GM18517 (cell line): Measurements from ENCODE around the gene SLC11A1.

Experiments
- ATAC-seq: cut with Tn5 transposase; IDR thresholded peaks from one replicate; pipeline ENCODE4 v1.9.1; 2021; ENCODE audit warnings: mild to moderate bottlenecking, moderate library complexity; ENCODE audit not compliant: unreplicated experiment

Gene SLC11A1

DNA sequence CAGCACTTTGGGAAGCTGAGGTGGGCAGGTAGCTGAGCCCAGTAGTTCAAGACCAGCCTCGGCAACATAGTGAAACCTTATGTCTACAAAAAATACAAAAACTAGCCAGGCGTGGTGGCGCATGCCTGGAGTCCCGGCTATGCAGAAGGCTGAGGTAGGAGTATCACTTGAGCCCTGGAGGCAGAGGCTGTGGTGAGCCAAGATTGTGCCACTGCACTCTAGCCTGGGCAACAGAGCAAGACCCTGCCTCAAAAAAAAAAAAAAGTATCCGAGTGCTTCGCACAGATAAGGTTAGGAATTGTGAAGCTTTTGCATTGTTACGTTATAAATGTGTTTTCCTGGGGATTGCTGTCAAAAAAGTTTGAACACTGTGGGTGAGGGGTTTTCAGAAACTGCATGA, 21.7 kb downstream of the SLC11A1 start:
- no peak for ATAC-seq

DNA sequence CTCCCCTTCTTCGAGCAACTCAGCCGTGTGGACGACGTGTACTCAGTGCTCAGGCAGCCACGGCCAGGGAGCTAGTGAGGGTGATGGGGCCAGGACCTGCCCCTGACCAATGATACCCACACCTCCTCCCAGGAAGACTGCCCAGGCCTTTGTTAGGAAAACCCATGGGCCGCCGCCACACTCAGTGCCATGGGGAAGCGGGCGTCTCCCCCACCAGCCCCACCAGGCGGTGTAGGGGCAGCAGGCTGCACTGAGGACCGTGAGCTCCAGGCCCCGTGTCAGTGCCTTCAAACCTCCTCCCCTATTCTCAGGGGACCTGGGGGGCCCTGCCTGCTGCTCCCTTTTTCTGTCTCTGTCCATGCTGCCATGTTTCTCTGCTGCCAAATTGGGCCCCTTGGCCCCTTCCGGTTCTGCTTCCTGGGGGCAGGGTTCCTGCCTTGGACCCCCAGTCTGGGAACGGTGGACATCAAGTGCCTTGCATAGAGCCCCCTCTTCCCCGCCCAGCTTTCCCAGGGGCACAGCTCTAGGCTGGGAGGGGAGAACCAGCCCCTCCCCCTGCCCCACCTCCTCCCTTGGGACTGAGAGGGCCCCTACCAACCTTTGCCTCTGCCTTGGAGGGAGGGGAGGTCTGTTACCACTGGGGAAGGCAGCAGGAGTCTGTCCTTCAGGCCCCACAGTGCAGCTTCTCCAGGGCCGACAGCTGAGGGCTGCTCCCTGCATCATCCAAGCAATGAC, 22.4 kb downstream of the SLC11A1 start:
- ATAC-seq: no peak

- ATAC-seq: no peak
These were observed 23.1 kb downstream of the SLC11A1 start for GRCh38 chr2:218405086-218405745.

- ATAC-seq: peak; percentile 25
These were observed 23.7 kb downstream of the SLC11A1 start for GRCh38 chr2:218405746-218406208.

GRCh38 chr2:218406209-218406948, 24.3 kb downstream of the SLC11A1 start:
- ATAC-seq: peak; percentile 72

GRCh38 chr2:218406949-218407618, 25.0 kb downstream of the SLC11A1 start:
- ATAC-seq: peak; percentile 13

DNA sequence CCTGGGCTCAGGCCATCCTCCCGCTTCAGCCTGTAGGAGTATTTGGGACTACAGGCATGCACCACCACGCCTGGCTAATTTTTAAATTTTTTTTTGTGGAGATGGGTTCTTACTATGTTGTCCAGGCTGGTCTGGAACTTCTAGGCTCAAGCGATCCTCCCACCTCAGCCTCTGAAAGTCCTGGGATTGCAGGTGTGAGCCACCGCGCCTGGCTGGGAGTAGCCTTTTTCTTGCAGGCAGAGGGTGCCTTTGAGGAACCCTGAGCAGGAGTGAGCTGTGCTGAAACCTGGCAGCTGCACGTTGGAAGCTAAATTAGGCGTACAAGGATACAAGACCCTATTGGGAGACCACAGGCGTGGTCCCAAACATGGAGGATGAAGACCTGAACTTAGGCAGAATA, 25.6 kb downstream of the SLC11A1 start:
- ATAC-seq: no peak

DNA sequence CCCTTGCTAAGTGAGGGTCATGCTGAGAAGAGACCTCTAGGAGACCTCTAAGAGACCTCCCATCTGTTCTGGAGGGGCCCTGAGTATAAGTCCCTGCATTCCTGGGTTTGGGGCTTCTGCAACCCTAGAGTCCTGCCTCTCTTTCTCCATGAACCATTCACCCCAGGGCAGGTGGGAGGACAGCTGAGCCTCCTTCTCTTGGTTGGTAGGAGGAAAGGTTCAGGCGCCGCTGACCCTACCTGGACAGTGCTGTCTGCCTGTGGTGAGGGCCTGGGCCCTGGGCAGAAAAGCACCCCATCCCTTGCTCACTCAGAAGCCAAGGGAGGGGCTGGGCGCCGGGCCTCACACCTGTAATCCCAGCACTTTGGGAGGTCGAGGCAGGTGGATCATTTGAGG, 36.2 kb downstream of the SLC11A1 start:
- no peak for ATAC-seq

DNA sequence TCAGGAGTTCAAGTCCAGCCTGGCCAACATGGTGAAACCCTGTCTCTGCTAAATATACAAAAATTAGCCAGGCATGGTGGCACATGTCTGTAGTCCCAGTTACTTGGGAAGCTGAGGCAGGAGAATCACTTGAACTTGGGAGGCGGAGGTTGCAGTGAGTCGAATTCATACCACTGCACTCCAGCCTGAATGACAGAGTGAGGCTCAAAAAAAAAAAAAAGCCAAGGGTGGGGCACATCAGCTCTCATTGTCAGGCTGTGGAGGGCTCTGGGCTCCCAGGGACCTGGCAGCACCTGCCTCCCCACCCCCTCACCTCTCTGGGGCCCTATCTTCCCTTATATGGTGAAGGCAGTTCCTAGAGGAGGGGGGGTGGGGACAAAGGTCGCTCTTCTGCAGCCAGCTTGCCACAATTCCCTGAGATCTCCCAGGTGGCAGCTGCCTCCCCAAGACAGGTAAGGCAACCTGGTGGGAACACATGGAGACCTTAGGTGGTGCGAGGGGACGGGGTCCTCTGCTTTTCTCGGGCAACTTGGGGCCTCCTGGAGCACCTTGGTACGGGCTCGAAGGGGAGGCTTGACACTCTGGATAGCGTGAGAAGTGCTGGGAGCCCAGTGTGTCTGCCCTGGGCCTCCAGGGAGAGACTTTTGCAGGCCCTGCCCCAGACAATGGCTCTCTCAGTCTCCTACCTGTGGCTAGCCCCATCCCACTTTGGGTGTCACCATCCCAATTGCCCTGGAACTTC, 36.8 kb downstream of the SLC11A1 start, which contains the start of gene VIL1:
TSS of gene VIL1 (plus strand) at position 407 of the 742 bp plus-strand sequence. CDS start 4,656 bp downstream, outside the sequence.
- no peak for ATAC-seq

- no peak for ATAC-seq
These were observed 37.6 kb downstream of the SLC11A1 start for GRCh38 chr2:218419630-218420216.

GRCh38 chr2:218421027-218421426, 39.0 kb downstream of the SLC11A1 start:
- ATAC-seq: no peak

- ATAC-seq: no peak
These were observed 40.5 kb downstream of the SLC11A1 start for GRCh38 chr2:218422403-218423086.

DNA sequence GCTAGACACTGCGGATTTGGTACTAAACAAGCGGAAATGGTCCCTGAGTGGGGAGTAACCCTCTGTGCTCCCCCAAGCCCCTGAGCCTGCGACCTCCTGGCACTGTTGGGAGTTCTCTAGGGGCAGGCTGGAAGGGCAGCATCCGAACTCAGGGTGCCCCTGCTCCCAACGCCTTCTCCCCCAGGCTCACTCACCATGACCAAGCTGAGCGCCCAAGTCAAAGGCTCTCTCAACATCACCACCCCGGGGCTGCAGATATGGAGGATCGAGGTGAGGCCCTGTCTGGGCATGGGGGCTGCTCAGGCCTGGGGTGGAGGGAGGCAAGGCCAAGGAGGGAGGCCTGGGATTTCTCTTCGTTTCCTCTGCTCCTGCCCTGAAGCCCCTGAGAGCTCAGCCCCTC, 41.5 kb downstream of the SLC11A1 start:
- ATAC-seq: no peak

GRCh38 chr2:218425531-218425930, 43.5 kb downstream of the SLC11A1 start:
- ATAC-seq: no peak

DNA sequence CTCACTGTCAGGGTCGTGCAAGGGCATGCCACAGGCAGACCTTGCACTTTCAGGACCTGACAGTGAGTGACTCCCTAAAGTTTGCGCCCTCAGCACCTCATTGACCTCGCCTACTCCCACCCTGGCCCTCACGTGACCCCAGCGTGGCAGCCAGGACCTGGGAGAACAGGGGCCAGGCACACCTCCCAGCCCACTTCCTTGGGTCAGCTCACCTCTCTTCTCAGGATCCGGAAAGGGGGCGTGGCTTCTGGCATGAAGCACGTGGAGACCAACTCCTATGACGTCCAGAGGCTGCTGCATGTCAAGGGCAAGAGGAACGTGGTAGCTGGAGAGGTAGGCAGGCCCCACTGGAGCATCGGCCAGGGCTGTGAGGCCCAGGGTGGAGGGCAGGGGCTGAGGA, 45.7 kb downstream of the SLC11A1 start:
- no peak for ATAC-seq

GRCh38 chr2:218428846-218429558, 46.9 kb downstream of the SLC11A1 start:
- ATAC-seq: no peak

DNA sequence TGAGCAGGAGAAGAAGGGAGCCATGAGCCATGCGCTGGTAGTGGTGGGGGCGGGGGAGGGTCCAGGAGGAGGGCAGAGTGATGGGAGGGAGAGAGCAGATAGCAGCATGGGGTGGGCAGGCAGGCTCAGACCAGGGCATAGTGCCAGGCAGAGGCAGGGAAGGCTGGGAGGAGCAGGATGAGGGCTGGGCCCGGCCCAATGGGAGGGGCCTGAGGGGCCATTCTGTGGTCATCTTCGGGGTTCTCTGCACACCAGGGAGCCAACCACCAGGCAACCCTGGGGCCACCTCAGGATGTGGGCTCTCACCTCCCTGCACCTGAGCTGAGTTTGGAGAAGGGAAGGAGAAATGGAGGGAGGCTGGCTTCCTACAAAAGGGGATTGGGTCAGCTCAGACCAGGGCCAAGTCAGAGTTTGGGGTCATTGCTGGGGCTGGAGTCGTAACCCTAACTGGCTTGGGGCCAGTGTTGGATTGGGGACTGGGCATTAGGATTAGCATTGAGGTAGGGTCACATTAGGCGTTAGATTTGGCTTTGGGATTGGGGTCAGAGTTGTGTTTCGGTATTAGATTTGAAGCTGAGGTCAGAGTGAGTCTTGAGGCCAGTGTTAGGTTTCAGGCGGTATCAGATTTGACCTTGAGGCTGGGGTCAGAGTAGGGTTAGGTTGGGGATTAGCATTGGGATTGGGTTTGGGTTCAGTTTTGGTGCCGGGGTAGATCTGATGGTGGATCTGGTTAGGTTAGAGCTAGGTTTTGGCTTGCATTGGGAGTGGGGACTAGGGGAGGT, 48.0 kb downstream of the SLC11A1 start:
- ATAC-seq: no peak

DNA sequence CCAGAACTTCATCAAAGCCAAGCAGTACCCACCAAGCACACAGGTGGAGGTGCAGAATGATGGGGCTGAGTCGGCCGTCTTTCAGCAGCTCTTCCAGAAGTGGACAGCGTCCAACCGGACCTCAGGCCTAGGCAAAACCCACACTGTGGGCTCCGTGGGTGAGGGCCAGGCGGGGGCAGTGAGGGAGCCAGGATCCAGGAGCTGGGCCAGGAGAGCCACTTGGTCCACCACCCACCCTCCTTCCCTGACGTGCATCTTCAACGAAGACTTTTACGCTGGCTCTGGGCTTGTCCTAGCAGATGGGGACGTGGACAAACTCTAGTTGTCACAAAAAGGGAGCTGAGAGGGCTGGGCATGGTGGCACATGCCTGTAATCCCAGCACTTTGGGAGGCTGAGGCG, 48.6 kb downstream of the SLC11A1 start:
- ATAC-seq: no peak
